ENCODE measurements around the gene TOMM34. TPM values are rescaled to one million over a fixed set of nuclear protein-coding genes. Genes with fewer than 3 reads are reported as not detected.

TOMM34 gene
- total and polyA plus RNA-seq, 2 experiments from 2014 or later = 27.4 to 38.7 TPM

GRCh38 chr20:44981736-44982406 lies 21.7 kb upstream of the TOMM34 start:
- no peak for TF ChIP-seq EZH2phosphoT487 (IDR thresholded peaks at IDR 0.05; ENCODE audit: unreplicated experiment)
- TF ChIP-seq EZH2 (IDR thresholded peaks at IDR 0.05; ENCODE audit: low read depth, unreplicated experiment) = no peak
- no peak for TF ChIP-seq ZNF114 (CRISPR knock-in tag; IDR thresholded peaks at IDR 0.05)
- TF ChIP-seq CTCF (conservative IDR thresholded peaks at IDR 0.05; ENCODE audit: low read depth in 2 of 2) = no peak
- no peak for TF ChIP-seq ETS1 (IDR thresholded peaks at IDR 0.05)
- TF ChIP-seq, protein P1, sequence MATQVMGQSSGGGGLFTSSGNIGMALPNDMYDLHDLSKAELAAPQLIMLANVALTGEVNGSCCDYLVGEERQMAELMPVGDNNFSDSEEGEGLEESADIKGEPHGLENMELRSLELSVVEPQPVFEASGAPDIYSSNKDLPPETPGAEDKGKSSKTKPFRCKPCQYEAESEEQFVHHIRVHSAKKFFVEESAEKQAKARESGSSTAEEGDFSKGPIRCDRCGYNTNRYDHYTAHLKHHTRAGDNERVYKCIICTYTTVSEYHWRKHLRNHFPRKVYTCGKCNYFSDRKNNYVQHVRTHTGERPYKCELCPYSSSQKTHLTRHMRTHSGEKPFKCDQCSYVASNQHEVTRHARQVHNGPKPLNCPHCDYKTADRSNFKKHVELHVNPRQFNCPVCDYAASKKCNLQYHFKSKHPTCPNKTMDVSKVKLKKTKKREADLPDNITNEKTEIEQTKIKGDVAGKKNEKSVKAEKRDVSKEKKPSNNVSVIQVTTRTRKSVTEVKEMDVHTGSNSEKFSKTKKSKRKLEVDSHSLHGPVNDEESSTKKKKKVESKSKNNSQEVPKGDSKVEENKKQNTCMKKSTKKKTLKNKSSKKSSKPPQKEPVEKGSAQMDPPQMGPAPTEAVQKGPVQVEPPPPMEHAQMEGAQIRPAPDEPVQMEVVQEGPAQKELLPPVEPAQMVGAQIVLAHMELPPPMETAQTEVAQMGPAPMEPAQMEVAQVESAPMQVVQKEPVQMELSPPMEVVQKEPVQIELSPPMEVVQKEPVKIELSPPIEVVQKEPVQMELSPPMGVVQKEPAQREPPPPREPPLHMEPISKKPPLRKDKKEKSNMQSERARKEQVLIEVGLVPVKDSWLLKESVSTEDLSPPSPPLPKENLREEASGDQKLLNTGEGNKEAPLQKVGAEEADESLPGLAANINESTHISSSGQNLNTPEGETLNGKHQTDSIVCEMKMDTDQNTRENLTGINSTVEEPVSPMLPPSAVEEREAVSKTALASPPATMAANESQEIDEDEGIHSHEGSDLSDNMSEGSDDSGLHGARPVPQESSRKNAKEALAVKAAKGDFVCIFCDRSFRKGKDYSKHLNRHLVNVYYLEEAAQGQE (IDR thresholded peaks at IDR 0.05; ENCODE audit: unreplicated experiment) = no peak
- no peak for TF ChIP-seq ZNF462 (CRISPR knock-in tag; IDR thresholded peaks at IDR 0.05)
- TF ChIP-seq JUNB (IDR thresholded peaks at IDR 0.05; ENCODE audit: unreplicated experiment) = no peak
- TF ChIP-seq NANOG (IDR thresholded peaks at IDR 0.05; ENCODE audit: borderline replicate concordance) = no peak
- TF ChIP-seq STAT1 (IDR thresholded peaks at IDR 0.05; ENCODE audit: unreplicated experiment) = no peak
- no peak for TF ChIP-seq POLR2AphosphoS5 (IDR thresholded peaks at IDR 0.05; ENCODE audit: low read depth)
- no peak for TF ChIP-seq CREB1 (CRISPR knock-in tag; IDR thresholded peaks at IDR 0.05; ENCODE audit: low read depth)
- TF ChIP-seq ZNF331 (CRISPR knock-in tag; IDR thresholded peaks at IDR 0.05; ENCODE audit: low read depth) = no peak
- Mint-ChIP-seq H3K9me3 (no peaks in the 10 kb centered on the region), H3K4me1 (no peaks in the 10 kb centered on the region), H3K4me3 (no peak overlapping the region), H3K27me3 (ENCODE audit: insufficient read depth, low read depth, poor library complexity) (no peaks in the 10 kb centered on the region), H3K36me3 (ENCODE audit: low read depth) (peaks cover 30% of the 10 kb centered on the region; the same call in 2 of the 3 replicates), H3K27ac (no peak overlapping the region)
- peaks cover 11% of the 10 kb centered on the region; the same call in 1 of the 2 replicates for H4K20me1 ChIP-seq (replicated peaks; ENCODE audit: insufficient read depth)
- no peak overlapping the region for H2AFZ ChIP-seq
- no peaks in the 10 kb centered on the region for H3K4me1 ChIP-seq (ENCODE audit: insufficient read depth)
- no peaks in the 10 kb centered on the region for H3K9me2 ChIP-seq (ENCODE audit: insufficient read depth)
- ATAC-seq = no peak
- H3K27me3 ChIP-seq (ENCODE audit: insufficient read depth) = no peaks in the 10 kb centered on the region
- no peaks in the 10 kb centered on the region for H3F3A ChIP-seq (replicated peaks; ENCODE audit: low read depth)
- no peak overlapping the region for H3K27ac ChIP-seq (ENCODE audit: low read depth)
- H3K4me3 ChIP-seq = no peak overlapping the region
- H3K4me2 ChIP-seq = no peak overlapping the region
- H3K36me3 ChIP-seq (ENCODE audit: insufficient read depth) = peaks cover 17% of the 10 kb centered on the region; the same call in 1 of the 2 replicates
- H3K79me2 ChIP-seq (replicated peaks; ENCODE audit: insufficient read depth) = no peaks in the 10 kb centered on the region
- no peak for DNase-seq (ENCODE audit: low spot score)

Data from GM23338 (cell line).